ENCODE results near the gene GHRL. TPM values are rescaled to one million over a fixed set of nuclear protein-coding genes. Genes with fewer than 3 reads are reported as not detected.

Gene GHRL
- total RNA-seq, 1 donor: under 0.01 TPM

DNA sequence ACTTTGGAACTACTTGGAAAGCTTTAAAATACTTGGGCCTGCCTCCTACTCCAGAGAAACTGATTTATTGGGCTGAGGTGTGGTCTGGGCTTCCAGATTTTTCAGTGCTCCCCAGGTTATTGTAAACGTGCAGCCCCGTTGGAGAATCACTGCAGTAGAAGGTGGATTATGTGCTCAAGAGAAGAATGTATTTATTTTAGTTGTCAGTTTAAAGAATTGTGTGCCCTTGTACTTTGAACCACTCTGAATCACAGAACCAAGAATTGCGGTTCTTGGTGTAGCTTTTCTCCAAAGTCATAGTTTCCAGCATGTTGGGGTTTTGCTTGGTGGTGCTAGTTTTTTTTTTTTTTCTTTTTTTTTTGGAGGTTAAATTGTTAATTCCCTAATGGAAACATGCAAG lies 42.9 kb downstream of the GHRL start:
- TF ChIP-seq, protein P1, sequence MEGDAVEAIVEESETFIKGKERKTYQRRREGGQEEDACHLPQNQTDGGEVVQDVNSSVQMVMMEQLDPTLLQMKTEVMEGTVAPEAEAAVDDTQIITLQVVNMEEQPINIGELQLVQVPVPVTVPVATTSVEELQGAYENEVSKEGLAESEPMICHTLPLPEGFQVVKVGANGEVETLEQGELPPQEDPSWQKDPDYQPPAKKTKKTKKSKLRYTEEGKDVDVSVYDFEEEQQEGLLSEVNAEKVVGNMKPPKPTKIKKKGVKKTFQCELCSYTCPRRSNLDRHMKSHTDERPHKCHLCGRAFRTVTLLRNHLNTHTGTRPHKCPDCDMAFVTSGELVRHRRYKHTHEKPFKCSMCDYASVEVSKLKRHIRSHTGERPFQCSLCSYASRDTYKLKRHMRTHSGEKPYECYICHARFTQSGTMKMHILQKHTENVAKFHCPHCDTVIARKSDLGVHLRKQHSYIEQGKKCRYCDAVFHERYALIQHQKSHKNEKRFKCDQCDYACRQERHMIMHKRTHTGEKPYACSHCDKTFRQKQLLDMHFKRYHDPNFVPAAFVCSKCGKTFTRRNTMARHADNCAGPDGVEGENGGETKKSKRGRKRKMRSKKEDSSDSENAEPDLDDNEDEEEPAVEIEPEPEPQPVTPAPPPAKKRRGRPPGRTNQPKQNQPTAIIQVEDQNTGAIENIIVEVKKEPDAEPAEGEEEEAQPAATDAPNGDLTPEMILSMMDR (IDR thresholded peaks at IDR 0.05; ENCODE audit: extremely low read depth, low read depth, low read length): no peak
- no peaks in the 10 kb centered on the region for H3K9me3 ChIP-seq (ENCODE audit: low read depth, low read length)
- peak overlapping the region; percentile 54 for H2AFZ ChIP-seq (ENCODE audit: low read length)
- no peaks in the 10 kb centered on the region for H3K27me3 ChIP-seq (ENCODE audit: insufficient read depth, low read length)
- H3K36me3 ChIP-seq (ENCODE audit: insufficient read depth, low read length): peaks cover 4% of the 10 kb centered on the region
- peaks cover 59% of the 10 kb centered on the region for H3K79me2 ChIP-seq (ENCODE audit: insufficient read depth, low read length)
- peak overlapping the region; percentile 94 for H3K4me2 ChIP-seq (ENCODE audit: insufficient read depth, low read length)
- peaks cover 15% of the 10 kb centered on the region for H3K4me1 ChIP-seq (ENCODE audit: insufficient read depth, low read length)
- H3K4me3 ChIP-seq (ENCODE audit: insufficient read depth, low read length): peak overlapping the region; percentile 95
- peak overlapping the region; percentile 77 for H3K27ac ChIP-seq (ENCODE audit: low read depth, low read length)
- DNase-seq (ENCODE audit: insufficient read length, low spot score, missing footprints): no peak
- peaks cover 39% of the 10 kb centered on the region for H4K20me1 ChIP-seq (ENCODE audit: insufficient read depth, low read length)

DNA sequence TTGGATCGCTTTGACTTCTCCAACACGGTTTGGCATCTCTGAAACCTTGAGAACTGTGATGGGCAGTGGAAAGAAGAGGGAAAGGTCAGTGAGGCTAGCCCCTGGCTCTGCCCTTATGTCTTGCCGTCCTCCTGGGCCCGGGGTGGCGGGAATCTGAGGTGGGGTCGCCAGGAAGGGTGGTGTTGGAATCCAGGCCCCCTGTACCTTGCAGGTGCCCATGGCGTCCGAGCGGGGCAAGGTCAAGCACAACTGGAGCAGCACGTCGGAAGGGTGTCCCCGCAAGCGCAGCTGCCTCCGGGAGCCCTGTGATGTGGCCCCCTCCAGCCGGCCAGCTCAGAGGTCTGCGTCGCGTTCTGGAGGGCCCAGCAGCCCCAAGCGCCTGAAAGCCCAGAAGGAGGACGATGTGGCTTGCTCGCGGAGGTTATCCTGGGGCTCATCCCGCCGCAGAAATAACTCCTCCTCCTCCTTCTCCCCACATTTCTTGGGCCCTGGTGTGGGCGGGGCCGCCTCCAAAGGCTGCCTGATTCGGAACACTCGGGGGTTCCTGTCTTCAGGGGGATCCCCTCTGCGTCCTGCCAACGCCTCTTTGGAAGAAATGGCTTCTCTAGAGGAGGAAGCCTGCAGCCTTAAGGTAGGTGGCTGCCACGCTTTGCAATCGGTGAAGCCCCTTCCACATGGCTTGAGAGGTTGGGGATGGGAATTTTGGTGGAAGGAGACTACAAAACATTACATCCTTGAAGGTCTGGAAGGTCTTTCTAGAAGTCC lies 43.6 kb downstream of the GHRL start:
- H3K79me2 ChIP-seq (ENCODE audit: insufficient read depth, low read length): peaks cover 52% of the 10 kb centered on the region
- peaks cover 36% of the 10 kb centered on the region for H4K20me1 ChIP-seq (ENCODE audit: insufficient read depth, low read length)
- peaks cover 4% of the 10 kb centered on the region for H3K36me3 ChIP-seq (ENCODE audit: insufficient read depth, low read length)
- no peaks in the 10 kb centered on the region for H3K27me3 ChIP-seq (ENCODE audit: insufficient read depth, low read length)
- H3K9me3 ChIP-seq (ENCODE audit: low read depth, low read length): peaks cover 3% of the 10 kb centered on the region
- peak overlapping the region; percentile 95 for H3K4me3 ChIP-seq (ENCODE audit: insufficient read depth, low read length)
- H3K4me1 ChIP-seq (ENCODE audit: insufficient read depth, low read length): peaks cover 15% of the 10 kb centered on the region
- TF ChIP-seq, protein P1 (IDR thresholded peaks at IDR 0.05; ENCODE audit: extremely low read depth, low read depth, low read length): no peak
- H3K4me2 ChIP-seq (ENCODE audit: insufficient read depth, low read length): peak overlapping the region; percentile 94
- peak; percentile 90 for DNase-seq (ENCODE audit: insufficient read length, low spot score, missing footprints)
- peak overlapping the region; percentile 78 for H2AFZ ChIP-seq (ENCODE audit: low read length)
- peak overlapping the region; percentile 77 for H3K27ac ChIP-seq (ENCODE audit: low read depth, low read length)

DNA sequence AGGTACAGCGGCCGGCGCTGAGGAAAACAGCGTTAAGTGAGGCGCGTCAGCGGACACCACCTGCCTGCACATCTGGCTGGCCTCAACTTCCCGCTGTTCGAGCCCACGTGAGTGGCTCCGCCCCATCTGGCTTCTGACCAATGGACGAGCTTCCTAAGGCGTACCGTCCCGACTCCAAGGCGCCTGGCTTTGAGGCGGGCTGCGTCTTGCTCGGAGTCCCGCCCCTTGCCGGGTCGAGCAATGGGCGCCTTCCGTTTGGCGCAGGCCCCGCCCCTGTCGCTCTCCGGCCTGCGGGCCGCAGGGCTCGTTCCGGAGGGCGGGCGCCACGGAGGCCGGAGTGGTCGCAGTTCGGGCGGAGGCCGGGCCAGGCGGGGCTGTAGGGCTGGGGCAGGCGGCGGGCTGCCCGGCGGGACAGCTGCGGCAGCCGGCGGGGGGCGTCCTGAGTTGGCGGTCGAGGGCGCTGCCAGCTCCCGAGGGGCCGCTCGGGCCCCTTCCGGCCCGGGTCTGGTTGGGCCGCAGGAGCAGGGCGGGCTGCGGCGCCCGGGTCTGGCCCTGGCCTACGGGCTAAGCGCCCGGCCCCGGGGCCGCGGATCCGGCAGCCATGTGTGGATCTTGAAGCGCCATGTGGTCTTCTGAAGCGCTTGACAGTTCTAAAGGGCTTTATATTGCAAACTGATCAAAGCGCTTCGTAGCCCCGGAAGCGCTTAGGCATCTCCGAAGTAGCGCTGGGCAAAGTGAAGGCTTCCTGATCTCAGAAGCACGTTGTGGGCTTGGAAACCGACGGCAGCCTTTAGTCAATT lies 44.4 kb downstream of the GHRL start, which contains the start of gene TATDN2:
Gene TATDN2 (plus strand): TSS at position 276 of the 800 bp plus-strand sequence. CDS start 742 bp downstream, outside the sequence.
- H3K4me3 ChIP-seq (ENCODE audit: insufficient read depth, low read length): peak within 1 kb of the TSS; percentile 95
- H3K9me3 ChIP-seq (ENCODE audit: low read depth, low read length): peaks cover 3% of the 10 kb centered on the region
- H2AFZ ChIP-seq (ENCODE audit: low read length): peak within 1 kb of the TSS; percentile 91
- peaks cover 4% of the 10 kb centered on the region for H3K36me3 ChIP-seq (ENCODE audit: insufficient read depth, low read length)
- H3K4me1 ChIP-seq (ENCODE audit: insufficient read depth, low read length): peaks cover 15% of the 10 kb centered on the region
- peaks cover 45% of the 10 kb centered on the region for H3K79me2 ChIP-seq (ENCODE audit: insufficient read depth, low read length)
- DNase-seq (ENCODE audit: insufficient read length, low spot score, missing footprints): peak; percentile 99
- no peaks in the 10 kb centered on the region for H3K27me3 ChIP-seq (ENCODE audit: insufficient read depth, low read length)
- H3K4me2 ChIP-seq (ENCODE audit: insufficient read depth, low read length): peak within 1 kb of the TSS; percentile 94
- H4K20me1 ChIP-seq (ENCODE audit: insufficient read depth, low read length): peaks cover 28% of the 10 kb centered on the region
- TF ChIP-seq, protein P1 (IDR thresholded peaks at IDR 0.05; ENCODE audit: extremely low read depth, low read depth, low read length): no peak
- H3K27ac ChIP-seq (ENCODE audit: low read depth, low read length): peak within 1 kb of the TSS; percentile 77
